Choroid plexus epithelial cell (primary cell): ENCODE measurements around the gene SEC22B.
"Not testable (repeated sequence)": the region's sequence is repeated elsewhere in the genome, so short reads cannot be mapped to it uniquely, and the experiment has no call there.

ENCODE experiments used
- DNase-seq: peaks from one replicate; pipeline ENCODE4 v3.0.0-alpha.2; 2010; ENCODE audit warnings: low read depth
- H3K4me3 ChIP-seq: 2 replicates; pipeline ENCODE4 v1.5.1; 2011; ENCODE audit warnings: low read depth, mild to moderate bottlenecking, control low read depth, low read length, moderate library complexity

Gene SEC22B

GRCh38 chr1:120109180-120109579, 67.1 kb downstream of the SEC22B start:
- not testable (repeated sequence) for DNase-seq, H3K4me3 ChIP-seq

- H3K4me3 ChIP-seq, DNase-seq: not testable (repeated sequence)
Observed at GRCh38 chr1:120105288-120105687, 71.0 kb downstream of the SEC22B start.

DNA sequence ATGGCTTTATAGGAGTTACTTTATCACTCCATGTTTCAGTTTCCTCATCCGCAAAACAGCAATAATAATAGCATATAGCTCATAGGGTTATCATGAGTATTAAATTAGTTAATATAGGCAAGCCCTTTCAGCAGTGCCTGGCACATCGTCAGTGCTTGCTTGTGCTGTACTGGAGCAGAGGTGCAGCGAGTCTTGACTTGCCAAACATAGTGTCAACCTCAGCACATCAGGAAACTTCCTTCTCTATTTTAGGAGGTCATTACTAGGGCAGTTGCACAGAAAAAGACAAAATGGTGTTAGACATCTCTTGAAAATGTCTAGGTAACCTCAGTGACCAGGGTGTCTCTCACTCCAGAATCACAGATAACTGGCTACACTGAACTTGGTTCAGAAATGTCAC, 72.6 kb downstream of the SEC22B start:
- not testable (repeated sequence) for DNase-seq, H3K4me3 ChIP-seq

- DNase-seq, H3K4me3 ChIP-seq: not testable (repeated sequence)
Observed at GRCh38 chr1:120101593-120101992, 74.7 kb downstream of the SEC22B start.
